GDM1 (cell line): ENCODE results near the gene HK2.

ENCODE experiments used
- DNase-seq: peaks from one replicate; lab custom pipeline; 2025; lab: John Stamatoyannopoulos, UW

The HK2 gene

DNA sequence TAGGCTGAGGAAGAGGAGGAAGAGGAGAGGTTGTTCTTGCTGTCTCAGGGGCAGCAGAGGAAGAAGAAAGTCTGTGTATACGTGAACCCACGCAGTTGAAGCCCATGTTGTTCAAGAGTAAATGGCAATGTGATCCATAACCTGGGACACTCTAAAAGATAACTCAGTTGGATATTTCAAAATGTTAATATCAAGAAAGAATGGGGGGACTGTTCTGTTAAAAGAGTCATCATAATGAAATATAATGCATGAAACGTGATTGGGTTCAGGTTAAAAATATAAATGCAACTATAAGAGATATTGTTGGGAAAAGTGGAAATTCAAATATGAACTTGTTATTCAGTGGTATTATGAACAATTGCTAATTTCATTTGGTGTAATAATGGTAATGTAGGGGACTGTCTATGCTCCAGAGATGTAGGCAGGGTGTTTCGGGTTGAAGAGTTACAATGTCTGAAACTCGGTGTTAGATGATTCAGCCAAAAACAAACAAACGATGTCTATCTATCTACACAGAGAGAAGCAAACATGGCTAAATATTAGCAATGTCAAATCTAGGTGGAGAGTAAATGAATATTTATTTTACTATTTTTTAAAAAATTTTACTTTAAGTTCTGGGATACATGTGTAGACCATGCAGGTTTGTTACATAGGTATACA lies 103.4 kb downstream of the HK2 start:
- no peak for DNase-seq

DNA sequence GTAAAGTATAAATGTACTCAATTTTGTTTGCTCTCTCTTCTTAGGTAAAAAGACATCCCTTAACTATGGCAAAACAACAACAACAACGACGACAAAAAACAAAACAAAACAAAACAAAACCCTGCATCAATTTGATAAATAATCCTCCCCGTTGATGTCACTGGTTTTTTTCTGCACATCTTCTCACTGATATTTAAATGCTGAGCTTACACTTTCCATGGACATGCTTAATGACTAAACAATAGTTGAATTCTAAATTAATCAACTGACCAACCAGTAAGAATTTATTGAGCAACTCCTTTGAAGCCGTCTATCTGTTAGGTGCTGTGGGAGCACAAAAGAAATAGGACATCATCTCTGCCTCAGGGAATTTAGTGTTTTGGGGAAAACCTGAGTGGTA lies 104.3 kb downstream of the HK2 start:
- no peak for DNase-seq

- DNase-seq, result no peak
Measured at GRCh38 chr2:74939919-74940812, 106.2 kb downstream of the HK2 start.

- DNase-seq, result no peak
Measured at GRCh38 chr2:74941284-74941683, 107.4 kb downstream of the HK2 start.

- no peak for DNase-seq
Measured at GRCh38 chr2:74942263-74942662, 108.3 kb downstream of the HK2 start.
